ENCODE data around the gene PRR3.

DNA sequence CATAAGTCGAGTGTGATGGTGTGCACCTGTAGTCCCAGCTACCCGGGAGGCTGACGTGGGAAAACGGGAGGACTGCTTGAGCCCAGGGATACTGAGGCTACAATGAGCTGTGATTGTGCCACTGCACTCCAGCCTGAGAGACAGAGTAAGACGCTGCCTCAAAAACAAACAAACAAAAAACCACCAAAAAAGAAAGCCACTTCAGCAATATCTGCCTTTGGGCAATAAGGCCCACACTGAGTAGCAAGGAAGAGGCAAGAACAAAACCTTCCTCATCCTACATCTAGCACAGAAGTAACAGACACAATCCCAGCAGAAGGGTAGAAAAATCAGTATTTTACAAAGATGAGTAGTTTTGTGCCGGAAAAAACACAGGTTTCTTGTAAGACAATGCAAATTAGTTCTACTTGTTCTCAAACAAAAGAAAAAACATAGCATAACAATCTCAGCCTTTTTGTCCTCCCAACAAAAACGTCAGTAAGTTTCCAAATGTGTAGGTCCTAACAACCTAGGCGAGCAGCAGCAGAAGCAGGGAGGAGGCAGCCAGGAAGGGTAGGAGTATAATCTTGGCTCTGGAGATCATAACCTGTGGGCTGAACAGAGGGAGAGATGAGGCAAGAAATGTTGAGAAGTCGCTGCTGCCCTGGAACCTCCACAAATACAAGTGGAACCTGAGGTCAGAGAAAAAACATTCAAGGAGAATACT lies 54.2 kb downstream of the PRR3 start:
- TF ChIP-seq, protein P1, sequence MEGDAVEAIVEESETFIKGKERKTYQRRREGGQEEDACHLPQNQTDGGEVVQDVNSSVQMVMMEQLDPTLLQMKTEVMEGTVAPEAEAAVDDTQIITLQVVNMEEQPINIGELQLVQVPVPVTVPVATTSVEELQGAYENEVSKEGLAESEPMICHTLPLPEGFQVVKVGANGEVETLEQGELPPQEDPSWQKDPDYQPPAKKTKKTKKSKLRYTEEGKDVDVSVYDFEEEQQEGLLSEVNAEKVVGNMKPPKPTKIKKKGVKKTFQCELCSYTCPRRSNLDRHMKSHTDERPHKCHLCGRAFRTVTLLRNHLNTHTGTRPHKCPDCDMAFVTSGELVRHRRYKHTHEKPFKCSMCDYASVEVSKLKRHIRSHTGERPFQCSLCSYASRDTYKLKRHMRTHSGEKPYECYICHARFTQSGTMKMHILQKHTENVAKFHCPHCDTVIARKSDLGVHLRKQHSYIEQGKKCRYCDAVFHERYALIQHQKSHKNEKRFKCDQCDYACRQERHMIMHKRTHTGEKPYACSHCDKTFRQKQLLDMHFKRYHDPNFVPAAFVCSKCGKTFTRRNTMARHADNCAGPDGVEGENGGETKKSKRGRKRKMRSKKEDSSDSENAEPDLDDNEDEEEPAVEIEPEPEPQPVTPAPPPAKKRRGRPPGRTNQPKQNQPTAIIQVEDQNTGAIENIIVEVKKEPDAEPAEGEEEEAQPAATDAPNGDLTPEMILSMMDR (conservative IDR thresholded peaks at IDR 0.05; ENCODE audit: low read length) = no peak
- no peak for TF ChIP-seq EZH2phosphoT487 (IDR thresholded peaks at IDR 0.05; ENCODE audit: borderline replicate concordance)
